Stimulated activated naive CD8-positive, alpha-beta T cell treated with anti-CD3 and anti-CD28 coated beads, Interleukin-15, Interleukin-2, amounts not matched to agents 100 ng/mL and 50 ng/mL, for 24 hours (primary cell): ENCODE measurements around the gene SULT1C2.

ENCODE experiments used
- H3K27ac Mint-ChIP-seq: one replicate; pipeline ENCODE4 v1.8.0; 2021; ENCODE audit warnings: mild to moderate bottlenecking, mixed read lengths
- H3K27me3 Mint-ChIP-seq: one replicate; pipeline ENCODE4 v1.8.0; 2021; ENCODE audit warnings: mixed read lengths
- H3K36me3 Mint-ChIP-seq: one replicate; pipeline ENCODE4 v1.8.0; 2021; ENCODE audit warnings: low read depth, mixed read lengths
- H3K4me1 Mint-ChIP-seq: one replicate; pipeline ENCODE4 v1.8.0; 2021; ENCODE audit warnings: low read depth, mixed read lengths
- H3K4me3 Mint-ChIP-seq: one replicate; pipeline ENCODE4 v1.8.0; 2021; ENCODE audit warnings: mild to moderate bottlenecking, mixed read lengths
- H3K9me3 Mint-ChIP-seq: one replicate; pipeline ENCODE4 v1.8.0; 2021; ENCODE audit warnings: mixed read lengths

Gene SULT1C2

DNA sequence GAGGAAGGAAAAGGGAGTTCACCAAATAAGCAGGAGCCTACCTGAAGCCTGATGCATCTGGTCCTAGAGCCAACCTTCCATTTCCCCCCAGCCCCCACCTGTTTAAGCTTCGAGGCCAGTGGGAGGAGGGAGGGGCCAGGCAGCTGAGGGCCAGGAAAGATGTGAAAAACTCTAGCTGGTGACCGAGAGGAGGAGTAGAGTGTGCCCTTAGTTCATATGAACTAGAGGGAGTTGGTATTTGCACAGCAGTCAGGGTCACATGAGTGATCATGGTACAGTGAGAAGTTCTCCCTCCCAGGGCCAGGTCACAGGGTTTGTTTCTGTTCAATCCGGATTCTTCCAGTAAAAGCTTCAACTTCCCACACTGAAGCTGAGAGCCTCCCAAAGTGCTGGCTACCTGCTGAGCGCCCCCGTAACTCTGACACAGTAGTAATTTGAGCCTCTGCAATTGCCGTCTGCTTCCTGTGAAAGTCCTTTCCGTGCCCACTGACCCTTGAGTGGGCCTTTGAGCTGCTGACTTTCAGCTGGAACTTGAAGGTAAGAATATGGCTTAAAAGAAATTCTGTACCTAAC, at the start of gene SULT1C2:
Gene SULT1C2, plus strand, starts transcription at position 362 of the 573 bp plus-strand sequence. CDS start 4,773 bp downstream, outside the sequence.
- Mint-ChIP-seq H3K9me3 (no peaks in the 10 kb centered on the region), H3K27ac (no peak within 1 kb of the TSS), H3K36me3 (no peaks in the 10 kb centered on the region), H3K27me3 (peaks cover 5% of the 10 kb centered on the region), H3K4me3 (no peak within 1 kb of the TSS), H3K4me1 (no peaks in the 10 kb centered on the region)

DNA sequence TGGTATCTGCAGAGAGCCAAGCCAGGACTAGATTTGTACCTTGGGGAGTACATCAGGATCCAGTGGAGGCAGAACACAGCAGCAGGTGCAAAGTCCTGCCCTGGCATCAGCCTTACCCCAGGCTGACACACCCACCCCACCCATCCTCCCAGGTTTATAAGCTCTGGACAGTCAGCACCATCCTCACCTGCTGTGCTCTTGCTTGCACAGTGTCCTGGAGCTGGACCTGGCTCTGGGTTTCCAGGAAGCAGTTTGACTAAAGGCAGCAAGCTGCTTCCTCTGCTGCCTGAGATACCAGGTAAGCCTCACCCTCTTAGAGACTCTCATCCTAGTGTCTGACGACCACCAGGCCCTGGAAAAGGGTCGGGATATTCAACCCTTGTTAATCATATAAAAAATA, 48.9 kb upstream of the SULT1C2 start, which contains the start of gene SULT1C3:
Gene SULT1C3, plus strand, starts transcription at position 183 of the 400 bp plus-strand sequence. CDS start 7,227 bp downstream, outside the sequence.
- peaks cover 14% of the 10 kb centered on the region for H3K9me3 Mint-ChIP-seq
- H3K27ac Mint-ChIP-seq: no peak within 1 kb of the TSS
- no peak within 1 kb of the TSS for H3K4me3 Mint-ChIP-seq

GRCh38 chr2:108240966-108241365, 47.7 kb upstream of the SULT1C2 start:
- H3K27me3 Mint-ChIP-seq: peaks cover 2% of the 10 kb centered on the region

More for the DNA sequence above, 48.9 kb upstream of the SULT1C2 start, which contains the start of gene SULT1C3:
- H3K36me3 Mint-ChIP-seq: no peaks in the 10 kb centered on the region
- H3K4me1 Mint-ChIP-seq: no peaks in the 10 kb centered on the region
- no peaks in the 10 kb centered on the region for H3K27me3 Mint-ChIP-seq

DNA sequence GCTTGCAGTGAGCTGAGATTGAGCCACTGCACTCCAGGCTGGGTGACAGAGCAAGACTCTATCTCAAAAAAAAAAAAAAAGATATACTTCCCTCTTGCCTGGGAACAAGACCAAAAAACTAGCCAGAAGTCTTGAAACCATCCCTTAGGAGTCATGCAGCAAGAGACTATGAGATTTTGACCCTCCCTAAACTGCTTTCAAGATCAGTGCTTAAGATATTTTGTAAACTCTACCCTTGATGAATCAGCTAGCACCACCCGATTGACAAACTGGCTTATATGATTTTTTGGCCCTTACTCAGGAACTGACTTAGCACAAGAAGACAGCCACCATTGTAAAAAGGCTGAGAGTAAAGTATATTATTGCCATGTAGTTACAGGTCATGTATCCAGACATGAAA, 45.1 kb upstream of the SULT1C2 start:
- Mint-ChIP-seq H3K27ac (no peak overlapping the region), H3K4me1 (no peaks in the 10 kb centered on the region), H3K4me3 (no peak overlapping the region), H3K36me3 (no peaks in the 10 kb centered on the region), H3K27me3 (peaks cover 11% of the 10 kb centered on the region), H3K9me3 (no peaks in the 10 kb centered on the region)

More at GRCh38 chr2:108240966-108241365, 47.7 kb upstream of the SULT1C2 start:
- Mint-ChIP-seq H3K36me3 (no peaks in the 10 kb centered on the region), H3K4me1 (no peaks in the 10 kb centered on the region), H3K27ac (no peak overlapping the region), H3K9me3 (peaks cover 11% of the 10 kb centered on the region), H3K4me3 (no peak overlapping the region)

DNA sequence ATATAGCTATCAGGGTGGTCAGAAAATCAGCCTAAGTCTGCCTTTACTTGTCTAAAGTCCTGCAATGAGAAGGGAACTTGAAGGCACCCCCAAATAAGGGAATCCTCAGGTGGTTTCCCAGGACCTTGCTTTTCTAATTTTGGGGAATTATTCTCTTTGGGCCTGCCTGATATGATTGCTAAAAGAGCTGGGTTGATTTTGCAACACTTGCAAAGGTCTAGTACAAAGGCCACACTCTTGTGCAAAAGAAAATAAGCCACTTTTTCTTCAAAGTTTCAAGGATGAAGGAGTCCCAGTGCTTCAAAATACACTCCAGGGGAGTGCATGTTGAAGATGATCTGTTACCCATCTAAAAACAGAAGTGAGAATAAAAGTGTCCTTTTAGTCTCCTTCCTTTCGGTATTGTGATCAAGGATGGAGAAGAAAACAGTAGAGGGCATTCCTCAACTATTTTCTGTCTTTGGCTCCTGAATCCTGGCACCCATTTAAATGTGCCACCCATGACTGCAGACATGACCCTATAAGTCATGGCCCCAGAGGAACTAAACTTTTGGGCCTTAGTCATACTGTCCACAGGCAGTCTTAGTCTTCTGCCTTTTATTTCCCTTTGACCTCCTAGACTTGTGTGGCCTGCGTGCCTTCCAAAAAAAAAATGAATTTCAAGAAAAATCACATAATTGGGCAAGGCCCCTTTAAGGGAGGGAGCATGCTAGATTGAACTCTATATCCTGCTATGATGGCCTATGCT, 43.9 kb upstream of the SULT1C2 start:
- Mint-ChIP-seq H3K27me3 (peaks cover 11% of the 10 kb centered on the region), H3K27ac (no peak overlapping the region), H3K4me3 (no peak overlapping the region), H3K36me3 (no peaks in the 10 kb centered on the region), H3K9me3 (no peaks in the 10 kb centered on the region), H3K4me1 (no peaks in the 10 kb centered on the region)

- no peak overlapping the region for H3K4me3 Mint-ChIP-seq
Measured at GRCh38 chr2:108253106-108253505, 35.6 kb upstream of the SULT1C2 start.

DNA sequence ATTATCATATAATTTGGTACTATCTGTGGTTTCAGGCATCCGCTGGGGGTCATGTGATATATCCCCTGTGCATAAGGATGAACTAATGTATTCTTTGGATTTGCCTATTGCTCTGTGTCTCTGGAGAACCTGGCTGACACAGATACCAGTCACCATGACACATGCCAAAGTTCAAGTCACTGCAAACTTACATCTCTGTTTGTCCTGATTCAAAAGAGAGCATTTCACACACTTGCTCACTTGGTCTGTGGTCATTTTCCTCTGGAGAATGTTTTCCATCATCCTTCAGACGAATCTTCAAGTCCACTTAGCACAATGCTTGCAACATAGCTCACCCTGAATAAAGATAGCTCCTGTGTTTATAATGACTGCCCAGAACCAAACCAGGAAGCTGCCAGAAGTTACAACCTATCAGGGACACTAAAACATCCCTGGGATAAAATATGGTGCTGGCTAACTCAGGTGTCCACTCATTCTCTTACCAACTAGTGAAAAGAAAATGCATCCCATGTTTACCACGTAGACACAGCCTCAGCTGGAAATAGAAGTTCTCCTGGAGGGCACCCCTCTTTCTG, 30.9 kb upstream of the SULT1C2 start:
- Mint-ChIP-seq H3K36me3 (no peaks in the 10 kb centered on the region), H3K4me1 (no peaks in the 10 kb centered on the region), H3K9me3 (no peaks in the 10 kb centered on the region), H3K27ac (no peak overlapping the region), H3K27me3 (peaks cover 6% of the 10 kb centered on the region), H3K4me3 (no peak overlapping the region)

More at GRCh38 chr2:108253106-108253505, 35.6 kb upstream of the SULT1C2 start:
- Mint-ChIP-seq H3K36me3 (no peaks in the 10 kb centered on the region), H3K27ac (no peak overlapping the region), H3K27me3 (peaks cover 13% of the 10 kb centered on the region), H3K9me3 (no peaks in the 10 kb centered on the region), H3K4me1 (no peaks in the 10 kb centered on the region)

GRCh38 chr2:108260773-108261172, 27.9 kb upstream of the SULT1C2 start:
- Mint-ChIP-seq H3K4me3 (no peak overlapping the region), H3K4me1 (no peaks in the 10 kb centered on the region), H3K27ac (no peak overlapping the region), H3K9me3 (no peaks in the 10 kb centered on the region), H3K27me3 (peaks cover 9% of the 10 kb centered on the region), H3K36me3 (no peaks in the 10 kb centered on the region)

DNA sequence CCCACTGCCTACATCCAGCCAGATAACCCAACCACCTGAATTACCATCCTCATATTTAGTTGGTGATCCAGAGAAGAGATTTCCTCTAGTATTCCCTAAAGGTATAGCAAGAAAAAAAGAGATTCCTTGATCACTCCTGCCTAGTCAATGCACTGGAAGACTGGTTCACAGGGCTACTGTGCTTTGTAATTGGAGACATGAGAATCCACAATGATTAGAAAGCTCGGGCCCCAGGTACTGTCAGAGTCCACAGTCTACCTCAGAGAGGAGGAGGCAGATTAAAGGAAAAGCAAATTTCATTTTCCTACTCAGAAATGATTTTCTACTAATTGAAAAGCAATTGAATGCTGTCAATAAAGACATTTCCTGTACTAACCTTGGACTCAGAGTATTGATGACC, 26.7 kb upstream of the SULT1C2 start:
- Mint-ChIP-seq H3K4me3 (no peak overlapping the region), H3K36me3 (no peaks in the 10 kb centered on the region), H3K27me3 (peaks cover 9% of the 10 kb centered on the region)

GRCh38 chr2:108263401-108263800, 25.3 kb upstream of the SULT1C2 start:
- Mint-ChIP-seq H3K27me3 (peaks cover 9% of the 10 kb centered on the region), H3K36me3 (no peaks in the 10 kb centered on the region), H3K4me3 (no peak overlapping the region), H3K4me1 (no peaks in the 10 kb centered on the region), H3K27ac (no peak overlapping the region), H3K9me3 (no peaks in the 10 kb centered on the region)

More for the DNA sequence above, 26.7 kb upstream of the SULT1C2 start:
- Mint-ChIP-seq H3K9me3 (no peaks in the 10 kb centered on the region), H3K27ac (no peak overlapping the region), H3K4me1 (no peaks in the 10 kb centered on the region)

DNA sequence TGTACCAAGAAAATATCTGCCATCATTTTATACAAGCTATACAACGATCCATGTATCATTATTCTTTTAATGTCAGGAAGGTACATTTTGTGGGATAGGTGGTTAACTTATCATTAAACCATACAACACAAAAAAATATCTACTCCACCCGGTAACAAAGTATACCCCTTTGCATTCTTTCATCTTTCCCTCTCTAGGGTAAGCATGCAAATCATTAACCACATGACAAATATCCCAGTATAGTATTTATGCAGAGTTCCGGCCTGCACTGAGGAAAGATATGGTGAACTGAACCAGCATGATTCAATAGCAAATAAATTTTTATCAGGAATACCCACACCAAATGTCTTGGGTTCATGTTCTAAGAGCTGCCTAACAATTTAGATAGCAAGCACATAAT, 22.5 kb upstream of the SULT1C2 start:
- peaks cover 13% of the 10 kb centered on the region for H3K27me3 Mint-ChIP-seq
- no peak overlapping the region for H3K4me3 Mint-ChIP-seq
- H3K4me1 Mint-ChIP-seq: no peaks in the 10 kb centered on the region
- no peaks in the 10 kb centered on the region for H3K9me3 Mint-ChIP-seq
- no peaks in the 10 kb centered on the region for H3K36me3 Mint-ChIP-seq
- no peak overlapping the region for H3K27ac Mint-ChIP-seq

GRCh38 chr2:108267101-108267500, 21.6 kb upstream of the SULT1C2 start:
- H3K27ac Mint-ChIP-seq: no peak overlapping the region
- no peak overlapping the region for H3K4me3 Mint-ChIP-seq
- no peaks in the 10 kb centered on the region for H3K9me3 Mint-ChIP-seq
- no peaks in the 10 kb centered on the region for H3K4me1 Mint-ChIP-seq
- peaks cover 13% of the 10 kb centered on the region for H3K27me3 Mint-ChIP-seq
- no peaks in the 10 kb centered on the region for H3K36me3 Mint-ChIP-seq

- Mint-ChIP-seq H3K4me1 (no peaks in the 10 kb centered on the region), H3K27ac (no peak overlapping the region), H3K4me3 (no peak overlapping the region), H3K36me3 (no peaks in the 10 kb centered on the region), H3K9me3 (no peaks in the 10 kb centered on the region), H3K27me3 (peaks cover 13% of the 10 kb centered on the region)
Measured at GRCh38 chr2:108268001-108268400, 20.7 kb upstream of the SULT1C2 start.

GRCh38 chr2:108270346-108270745, 18.3 kb upstream of the SULT1C2 start:
- no peak overlapping the region for H3K27ac Mint-ChIP-seq
- H3K27me3 Mint-ChIP-seq: peaks cover 8% of the 10 kb centered on the region
- H3K4me3 Mint-ChIP-seq: no peak overlapping the region
- H3K4me1 Mint-ChIP-seq: no peaks in the 10 kb centered on the region
- no peaks in the 10 kb centered on the region for H3K36me3 Mint-ChIP-seq
- no peaks in the 10 kb centered on the region for H3K9me3 Mint-ChIP-seq

DNA sequence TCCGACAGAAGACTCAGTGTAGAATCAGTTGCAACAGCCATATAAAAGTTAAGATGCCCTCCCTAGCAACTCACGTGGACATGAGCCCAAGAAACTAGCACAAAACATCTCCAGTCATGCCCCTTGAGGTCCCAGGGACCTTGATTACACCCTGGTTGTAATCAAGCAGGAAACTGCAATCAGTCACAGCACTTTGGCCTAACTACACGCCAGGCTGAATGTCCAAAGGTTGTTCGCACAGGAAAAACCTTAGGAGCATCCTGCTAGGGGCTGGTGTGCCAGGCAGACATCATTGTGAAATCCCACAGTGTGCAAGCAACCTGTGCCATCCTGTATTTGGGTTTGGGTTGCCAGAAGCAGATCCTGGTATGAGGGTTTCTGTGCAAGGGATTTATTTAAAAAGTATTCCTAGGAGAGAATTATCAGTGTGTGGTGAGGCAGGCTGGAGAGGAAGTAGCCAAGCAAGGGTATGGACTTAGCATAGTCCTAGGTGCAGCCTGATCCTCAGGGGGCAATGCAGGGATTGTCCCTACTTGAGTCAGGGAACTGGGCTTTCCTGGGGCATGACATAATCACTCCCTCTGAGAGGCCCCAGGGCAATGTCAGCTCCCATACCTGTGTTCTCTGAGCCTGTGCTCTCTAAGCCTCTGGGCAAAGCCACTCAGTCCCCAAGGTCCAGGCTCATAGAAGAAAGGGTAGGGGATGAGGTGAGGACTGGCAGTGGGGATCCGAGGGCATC, 17.8 kb upstream of the SULT1C2 start:
- no peak overlapping the region for H3K27ac Mint-ChIP-seq
- no peaks in the 10 kb centered on the region for H3K4me1 Mint-ChIP-seq
- H3K36me3 Mint-ChIP-seq: no peaks in the 10 kb centered on the region
- no peak overlapping the region for H3K4me3 Mint-ChIP-seq
- no peaks in the 10 kb centered on the region for H3K9me3 Mint-ChIP-seq
- peaks cover 4% of the 10 kb centered on the region for H3K27me3 Mint-ChIP-seq
